Esophagus muscularis mucosa (tissue), 3 donors: Measurements from ENCODE around the gene RRP15.
A peak's percentile ranks its signal among the peaks of the same experiment; 100 is the strongest.

Source experiments
- POLR2A ChIP-seq: fragments of 450-650 bp; IDR thresholded peaks from one replicate; pipeline ENCODE4 v1.6.1; 2017; ENCODE audit warnings: antibody characterized with exemption, moderate library complexity, mild to moderate bottlenecking, low read depth
- TF ChIP-seq, protein P1 (sequence below), 3 experiments: fragments of 200-600 bp in 2 of 3; fragments of 450-650 bp in 1 of 3; sonication (generic) in 2 of 3; IDR thresholded peaks; one replicate each; pipeline ENCODE4 v1.5.1; 2017 to 2019; ENCODE audit warnings: antibody characterized with exemption in 3 of 3, mild to moderate bottlenecking in 2 of 3, moderate library complexity in 1 of 3

DNA sequence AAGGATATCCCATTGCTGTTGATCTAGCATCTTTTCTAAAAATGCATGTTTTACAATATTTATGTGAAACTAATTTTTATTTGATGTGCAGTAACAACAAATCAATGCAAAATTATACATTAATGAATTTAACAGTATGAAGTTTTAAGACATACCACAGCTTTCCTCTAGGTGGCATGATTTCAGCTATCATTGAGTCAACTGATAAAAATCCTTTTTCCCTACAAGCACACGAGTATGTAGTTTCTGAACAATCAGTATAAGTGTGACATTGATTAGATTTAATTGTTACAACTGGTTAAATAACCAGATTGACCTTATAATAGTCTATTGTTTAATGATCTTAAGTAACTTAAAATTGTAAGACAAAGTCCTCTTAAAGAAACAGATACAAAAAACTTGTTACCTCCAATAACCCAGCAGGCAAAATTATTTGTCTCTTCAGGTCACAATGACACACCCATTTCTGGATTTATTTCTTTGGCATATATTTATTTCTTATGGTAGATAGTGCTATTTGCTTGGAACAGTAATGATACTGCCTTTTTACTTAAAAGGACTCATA, 54.3 kb downstream of the RRP15 start:
- TF ChIP-seq, protein P1, sequence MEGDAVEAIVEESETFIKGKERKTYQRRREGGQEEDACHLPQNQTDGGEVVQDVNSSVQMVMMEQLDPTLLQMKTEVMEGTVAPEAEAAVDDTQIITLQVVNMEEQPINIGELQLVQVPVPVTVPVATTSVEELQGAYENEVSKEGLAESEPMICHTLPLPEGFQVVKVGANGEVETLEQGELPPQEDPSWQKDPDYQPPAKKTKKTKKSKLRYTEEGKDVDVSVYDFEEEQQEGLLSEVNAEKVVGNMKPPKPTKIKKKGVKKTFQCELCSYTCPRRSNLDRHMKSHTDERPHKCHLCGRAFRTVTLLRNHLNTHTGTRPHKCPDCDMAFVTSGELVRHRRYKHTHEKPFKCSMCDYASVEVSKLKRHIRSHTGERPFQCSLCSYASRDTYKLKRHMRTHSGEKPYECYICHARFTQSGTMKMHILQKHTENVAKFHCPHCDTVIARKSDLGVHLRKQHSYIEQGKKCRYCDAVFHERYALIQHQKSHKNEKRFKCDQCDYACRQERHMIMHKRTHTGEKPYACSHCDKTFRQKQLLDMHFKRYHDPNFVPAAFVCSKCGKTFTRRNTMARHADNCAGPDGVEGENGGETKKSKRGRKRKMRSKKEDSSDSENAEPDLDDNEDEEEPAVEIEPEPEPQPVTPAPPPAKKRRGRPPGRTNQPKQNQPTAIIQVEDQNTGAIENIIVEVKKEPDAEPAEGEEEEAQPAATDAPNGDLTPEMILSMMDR (IDR thresholded peaks at IDR 0.05), result peak; percentile 69 to 79 (median 72)
- no peak for TF ChIP-seq POLR2A
